Measurements from ENCODE around the gene WHRN.

DNA sequence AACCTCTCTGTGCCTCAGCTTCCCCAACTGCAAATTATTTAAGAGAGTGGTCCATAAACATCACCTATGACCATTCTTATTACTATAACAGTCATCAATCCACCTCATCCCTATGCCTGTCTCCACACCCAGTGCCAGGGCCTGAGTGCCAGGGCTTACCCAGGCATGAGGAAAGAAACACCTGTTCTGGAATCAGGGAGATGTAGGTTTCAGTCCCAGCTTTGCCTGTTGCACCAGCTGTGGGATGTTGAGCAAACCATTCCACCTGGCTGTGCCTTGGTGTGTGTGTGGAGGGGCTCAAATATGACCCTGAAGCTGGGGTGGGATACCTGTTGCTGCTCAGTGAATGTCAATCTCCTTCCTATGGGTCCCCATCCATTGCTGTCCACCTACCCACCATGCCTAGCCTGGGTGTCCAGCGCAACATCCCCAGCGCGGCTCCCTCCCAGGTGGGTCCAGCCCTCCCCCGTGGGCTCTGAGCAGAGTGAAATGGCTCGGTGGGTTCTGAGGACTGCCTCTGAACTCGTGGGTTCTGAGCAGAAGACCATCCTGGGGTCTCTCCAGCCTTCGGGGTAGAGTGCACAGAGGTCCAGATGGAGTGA is 133.8 kb downstream of the WHRN start:
- no peak for TF ChIP-seq SP1 (IDR thresholded peaks at IDR 0.05)
- TF ChIP-seq, protein P1, sequence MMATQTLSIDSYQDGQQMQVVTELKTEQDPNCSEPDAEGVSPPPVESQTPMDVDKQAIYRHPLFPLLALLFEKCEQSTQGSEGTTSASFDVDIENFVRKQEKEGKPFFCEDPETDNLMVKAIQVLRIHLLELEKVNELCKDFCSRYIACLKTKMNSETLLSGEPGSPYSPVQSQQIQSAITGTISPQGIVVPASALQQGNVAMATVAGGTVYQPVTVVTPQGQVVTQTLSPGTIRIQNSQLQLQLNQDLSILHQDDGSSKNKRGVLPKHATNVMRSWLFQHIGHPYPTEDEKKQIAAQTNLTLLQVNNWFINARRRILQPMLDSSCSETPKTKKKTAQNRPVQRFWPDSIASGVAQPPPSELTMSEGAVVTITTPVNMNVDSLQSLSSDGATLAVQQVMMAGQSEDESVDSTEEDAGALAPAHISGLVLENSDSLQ (IDR thresholded peaks at IDR 0.05), result no peak

Measured in HEK293T (cell line).